ENCODE results near the gene BCAR3.

BCAR3 gene

DNA sequence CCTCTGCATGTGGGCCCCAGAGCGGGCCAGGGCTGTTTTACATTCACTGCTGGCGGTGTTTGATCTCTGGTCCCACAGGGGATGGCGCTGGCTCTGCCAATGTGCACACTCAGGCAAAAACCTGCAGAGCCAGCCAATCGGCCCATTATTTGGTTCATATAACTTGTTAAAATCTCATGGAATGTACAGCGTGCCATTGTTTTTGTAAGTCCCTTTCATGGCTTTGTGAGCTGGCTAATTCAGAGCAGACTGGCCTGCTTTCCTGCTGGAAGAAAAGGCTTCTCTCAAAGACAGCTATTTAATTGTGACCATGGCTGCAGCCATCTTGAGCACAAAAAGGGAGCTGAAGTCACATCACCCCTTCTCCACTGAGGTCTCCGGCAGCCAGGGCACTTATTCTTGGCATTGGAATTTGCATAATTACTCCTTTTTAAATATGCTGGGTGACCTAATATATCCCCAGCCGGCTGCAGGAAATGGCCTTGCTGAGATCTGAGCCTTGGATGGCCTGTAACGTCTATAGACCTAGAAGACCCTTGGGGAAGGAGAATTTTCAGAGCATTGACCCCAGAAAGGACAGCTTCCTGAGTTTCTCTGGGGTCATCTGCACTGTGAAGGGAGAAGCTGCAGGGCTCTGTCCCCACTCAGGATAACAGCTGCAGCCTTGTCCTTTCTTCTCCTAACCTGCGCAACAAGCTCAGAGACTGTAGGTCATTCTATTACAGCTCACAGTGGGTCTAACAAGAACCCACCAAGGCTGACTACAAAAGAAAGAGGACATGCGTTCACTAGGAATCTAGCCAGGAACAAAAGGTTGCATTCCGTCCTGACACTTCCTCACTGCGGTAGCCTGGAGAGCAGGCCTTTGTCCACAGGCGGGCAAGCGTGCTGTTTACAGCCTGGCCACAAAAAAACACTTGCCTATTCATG is 45.8 kb downstream of the BCAR3 start:
- DNase-seq = no peak

DNA sequence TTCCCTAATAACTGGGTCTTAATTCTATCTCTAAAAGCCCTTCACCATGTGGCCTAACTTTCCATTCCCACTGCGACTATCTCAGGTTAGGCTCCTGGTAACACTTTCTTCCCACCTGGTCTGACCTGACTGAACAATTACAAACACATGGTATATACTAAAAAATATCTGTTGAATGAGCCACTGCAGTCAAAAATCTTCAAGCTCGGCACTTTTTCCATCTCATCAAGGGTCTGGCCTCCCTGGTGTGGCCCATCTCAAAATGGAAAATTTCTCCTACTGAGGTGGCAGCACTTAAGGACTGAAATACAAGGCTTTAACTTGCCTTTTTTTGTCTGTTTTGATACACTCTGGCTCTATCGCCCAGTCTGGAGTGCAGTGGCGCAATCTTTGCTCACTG is 48.3 kb downstream of the BCAR3 start:
- no peak for DNase-seq

DNA sequence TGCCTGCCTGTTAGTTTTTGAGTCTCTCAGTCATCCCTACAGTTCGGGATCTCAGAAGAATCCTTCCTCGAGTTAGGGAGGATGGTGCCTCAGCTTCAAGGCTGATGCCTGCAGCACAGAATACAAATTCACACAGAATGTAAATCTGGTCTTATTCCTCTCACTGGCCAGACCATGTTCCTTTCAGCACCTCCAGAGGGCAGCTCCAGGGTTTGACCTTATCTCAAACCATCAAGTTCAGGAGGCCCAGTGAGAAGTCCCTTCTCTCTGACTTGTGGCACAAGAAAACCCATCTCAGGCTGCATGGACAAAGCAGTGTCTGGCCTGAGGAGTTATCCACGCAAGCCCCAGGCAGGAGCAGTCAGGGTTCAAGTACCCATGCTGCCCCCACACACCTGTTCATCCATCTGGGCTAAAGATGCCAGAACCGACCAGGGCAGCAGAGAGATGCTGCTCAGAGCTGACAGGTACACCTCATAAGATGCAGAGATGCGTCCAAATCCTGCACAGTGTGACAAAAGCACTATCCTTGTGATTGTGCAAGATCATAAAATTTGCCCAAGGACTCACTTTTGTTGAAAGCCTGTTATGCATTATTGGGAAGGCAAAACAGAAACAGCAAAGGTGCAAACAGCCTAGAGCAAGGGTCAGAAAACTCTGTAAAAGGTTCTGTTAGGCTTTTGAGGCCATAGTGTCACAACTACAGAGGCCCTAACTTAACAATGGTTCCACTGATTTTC is 49.8 kb downstream of the BCAR3 start:
- DNase-seq = no peak

DNA sequence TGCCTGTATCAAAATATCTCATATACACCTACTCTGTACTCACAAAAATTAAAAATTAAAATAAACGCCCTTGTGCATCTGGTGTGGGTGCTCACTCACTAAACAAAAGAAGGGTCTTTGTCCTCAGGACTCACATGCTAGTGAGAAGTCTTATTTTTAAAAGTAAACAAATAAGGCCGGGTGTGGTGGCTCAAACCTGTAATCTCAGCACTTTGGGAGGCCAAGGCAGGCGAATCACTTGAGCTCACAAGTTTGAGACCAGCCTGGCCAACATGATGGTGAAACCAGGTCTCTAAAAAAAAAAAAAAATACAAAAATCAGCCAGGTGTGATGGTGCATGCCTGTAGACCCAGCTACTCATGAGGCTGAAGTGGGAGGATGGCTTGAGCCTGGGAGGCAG is 51.5 kb downstream of the BCAR3 start:
- DNase-seq = no peak

DNA sequence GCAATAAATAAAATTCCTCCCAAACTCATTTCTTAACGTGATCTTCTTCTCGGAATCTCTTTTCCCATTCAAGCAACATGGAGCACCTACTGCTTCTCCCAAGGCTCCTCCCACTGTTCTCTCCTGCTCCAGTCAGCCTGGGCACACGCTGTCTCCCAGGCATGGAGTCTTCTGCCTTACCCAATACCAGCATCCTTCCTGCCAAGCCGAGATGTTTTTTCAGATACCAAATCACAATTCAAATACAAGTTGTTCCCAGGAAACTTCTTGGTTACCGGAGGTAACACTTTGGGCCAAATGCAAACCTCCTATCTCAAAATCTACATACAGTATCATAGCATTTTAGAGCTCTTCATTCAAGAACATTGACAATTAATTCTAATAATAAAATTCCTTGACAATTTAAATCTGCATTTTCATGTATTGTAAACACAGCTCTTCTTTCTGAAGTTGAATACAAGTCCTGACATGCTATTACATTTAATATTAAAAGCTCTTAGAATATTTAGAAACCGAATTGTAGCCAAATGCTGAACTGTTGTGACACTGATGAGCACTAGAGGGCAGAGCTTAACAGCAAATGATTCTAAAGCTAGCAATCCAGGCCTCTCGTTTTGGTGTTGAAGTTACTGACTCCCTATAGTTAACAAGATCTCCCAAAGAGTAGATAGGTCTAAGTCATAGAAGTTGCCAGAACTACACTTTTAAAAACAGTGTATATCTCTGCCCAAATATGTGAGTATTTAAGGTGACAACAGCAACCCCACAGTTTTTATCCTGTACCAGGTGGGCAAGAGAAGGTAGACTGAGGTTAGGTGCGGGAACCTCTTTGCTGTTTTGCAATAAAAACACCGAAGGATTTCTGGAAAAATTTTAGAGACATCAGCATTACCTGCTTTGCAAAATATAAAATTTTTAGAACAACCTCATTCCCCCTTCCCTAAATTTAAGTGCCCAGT is 52.3 kb downstream of the BCAR3 start:
- no peak for DNase-seq

DNA sequence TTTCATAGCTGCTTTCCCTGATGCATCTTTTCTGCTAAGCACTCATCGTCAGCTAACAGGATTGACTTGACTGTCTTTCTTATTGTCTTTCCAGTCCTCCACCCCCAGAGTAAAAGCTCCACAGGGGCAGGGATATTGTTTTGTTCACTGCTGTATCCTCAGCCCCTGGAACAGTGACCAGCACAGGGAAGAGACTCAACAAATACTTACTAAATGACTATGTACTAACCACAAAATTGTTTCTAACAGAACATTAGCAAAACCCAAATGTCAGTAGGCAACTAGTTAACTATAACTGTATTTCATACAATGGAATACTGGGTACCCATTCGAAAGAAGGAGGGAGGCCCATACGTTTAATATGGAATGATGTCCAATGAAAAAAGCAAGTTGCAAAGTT is 53.0 kb downstream of the BCAR3 start:
- no peak for DNase-seq

DNA sequence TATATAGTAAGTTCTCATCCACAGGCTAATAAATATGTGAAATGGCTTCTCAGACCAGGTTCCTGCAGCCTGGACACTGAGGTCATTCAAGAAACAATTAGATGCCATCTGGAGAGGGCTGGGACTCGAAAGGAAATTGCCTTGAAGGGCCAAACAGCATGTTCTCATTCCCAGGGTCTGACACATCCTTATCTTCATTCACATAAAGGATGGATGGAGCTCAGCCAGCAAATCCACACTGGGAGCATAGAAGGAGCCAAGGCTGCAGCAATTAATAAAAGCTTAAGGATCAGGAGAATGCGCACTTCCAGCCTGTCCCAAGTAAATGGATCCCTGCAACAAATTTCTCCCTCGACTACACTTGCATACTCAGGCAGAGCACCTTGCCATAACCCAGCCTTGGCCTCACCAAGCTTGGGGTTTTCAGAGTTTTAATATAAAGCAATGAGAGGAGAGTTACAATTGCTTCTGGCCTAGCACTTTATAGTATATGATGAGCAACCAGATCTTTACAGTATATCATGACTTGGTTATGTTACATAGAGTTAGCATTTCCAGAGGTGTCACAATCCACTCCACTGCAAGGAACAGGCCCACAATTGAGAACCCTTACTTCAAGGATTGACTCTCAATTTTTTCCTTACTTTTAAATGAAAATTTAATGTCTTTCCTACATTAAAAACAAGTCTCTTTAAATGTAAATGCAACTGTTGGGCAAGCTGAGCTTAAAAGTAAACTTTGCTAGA is 55.9 kb downstream of the BCAR3 start:
- no peak for DNase-seq

DNA sequence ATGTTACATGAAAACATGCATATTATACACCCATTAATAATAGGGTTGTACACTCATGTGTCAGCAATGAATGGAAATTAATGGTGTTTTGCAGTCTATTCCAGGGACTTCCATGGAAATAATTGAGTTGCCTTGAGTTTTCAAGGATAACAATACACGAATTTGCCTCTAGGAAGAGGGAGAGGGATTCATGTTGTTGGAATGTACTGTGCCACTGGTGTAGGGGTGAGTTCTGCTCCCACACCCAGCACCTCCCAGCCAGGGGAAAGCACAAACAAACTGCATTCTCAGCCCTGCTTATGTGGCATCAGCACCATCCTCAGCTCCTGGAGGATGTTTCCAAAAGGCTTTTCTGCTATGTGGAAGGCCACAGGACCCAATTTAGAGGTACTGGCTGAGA is 57.8 kb downstream of the BCAR3 start:
- DNase-seq = no peak

DNA sequence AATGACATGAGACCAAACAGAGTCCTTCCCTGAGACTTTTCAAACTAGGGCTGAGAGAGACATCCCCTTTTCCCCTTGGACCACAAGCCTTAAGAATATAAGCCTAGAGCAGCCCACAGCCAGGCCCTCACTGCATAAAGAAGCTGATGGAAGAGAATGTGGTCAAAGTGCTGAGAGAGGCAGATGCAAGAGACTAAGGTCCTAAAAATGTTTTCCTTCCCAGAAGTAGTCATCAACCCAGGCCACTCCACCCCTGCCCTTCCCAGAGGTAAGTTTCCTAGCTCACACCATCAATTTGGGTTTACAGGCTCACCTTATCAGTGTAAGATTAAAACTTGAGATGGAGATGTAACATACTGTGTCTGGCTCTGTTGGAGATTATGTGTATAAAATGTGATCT is 58.2 kb downstream of the BCAR3 start:
- no peak for DNase-seq

DNA sequence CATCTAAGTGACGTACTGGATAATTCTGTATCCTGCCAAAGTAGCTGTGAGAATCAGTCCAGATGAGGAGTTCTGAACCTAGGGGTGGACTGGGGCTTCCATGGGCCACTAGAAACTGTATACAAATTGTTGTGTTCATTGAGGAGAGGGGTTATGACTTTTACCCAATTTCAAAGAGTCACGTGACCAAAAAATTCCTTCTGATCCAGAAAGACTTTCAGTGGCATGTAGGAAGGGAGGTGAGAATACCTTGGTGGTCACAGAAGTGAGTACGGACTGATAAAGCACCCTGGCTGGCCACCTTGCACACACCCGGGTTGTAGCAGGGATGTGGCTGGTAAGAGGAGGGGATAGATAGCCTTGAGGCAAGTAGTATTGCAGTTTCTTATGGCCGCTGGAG is 60.4 kb downstream of the BCAR3 start:
- DNase-seq = no peak

DNA sequence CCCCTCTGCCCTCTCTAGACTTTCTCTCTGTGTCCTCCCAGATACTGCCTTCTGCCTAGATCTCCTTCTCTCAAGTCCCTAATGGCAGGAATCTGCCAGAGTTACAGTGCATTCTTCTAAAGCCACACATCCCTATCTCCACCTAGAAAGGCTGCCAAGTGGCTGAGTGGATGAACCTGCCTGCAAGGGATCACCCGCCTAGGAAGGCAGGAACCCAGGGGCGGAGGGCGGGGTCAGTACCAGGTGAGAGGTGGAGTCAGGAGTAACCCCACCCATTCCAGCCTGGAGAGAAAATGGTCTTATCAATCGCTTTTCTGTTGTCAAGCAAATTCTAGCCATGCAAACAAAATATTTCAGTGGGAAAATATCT is 60.8 kb downstream of the BCAR3 start:
- no peak for DNase-seq

DNA sequence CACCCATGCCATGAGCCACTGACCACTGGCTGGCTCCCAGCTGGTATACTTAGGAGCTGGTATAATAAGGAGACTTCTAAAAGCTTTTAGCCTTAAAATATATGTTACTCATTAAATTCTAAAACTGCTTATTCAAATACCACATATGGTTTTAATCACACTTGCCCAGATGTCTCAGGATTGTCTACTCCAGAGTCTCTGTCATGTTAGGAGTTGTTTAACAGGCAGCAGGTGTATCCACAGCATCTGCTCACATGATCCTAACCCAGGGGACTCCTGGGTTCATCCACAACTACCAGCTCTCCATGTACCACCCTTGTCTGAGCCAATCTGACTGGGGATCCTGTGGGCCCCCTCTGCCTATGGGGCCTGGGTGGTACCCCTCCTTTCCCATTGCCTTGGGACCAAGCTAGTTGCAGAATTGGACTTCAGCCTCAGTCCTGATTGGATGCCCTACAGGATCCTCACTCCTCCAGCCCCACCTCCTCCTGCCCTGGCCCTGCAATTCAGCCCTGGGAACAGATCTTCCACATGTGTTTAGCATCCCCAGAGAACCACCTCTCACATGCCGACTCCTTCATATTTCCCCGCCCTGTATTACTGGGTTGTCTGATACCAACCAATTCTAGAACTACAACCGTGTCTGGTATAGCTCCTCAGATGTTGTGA is 61.3 kb downstream of the BCAR3 start:
- DNase-seq = no peak

DNA sequence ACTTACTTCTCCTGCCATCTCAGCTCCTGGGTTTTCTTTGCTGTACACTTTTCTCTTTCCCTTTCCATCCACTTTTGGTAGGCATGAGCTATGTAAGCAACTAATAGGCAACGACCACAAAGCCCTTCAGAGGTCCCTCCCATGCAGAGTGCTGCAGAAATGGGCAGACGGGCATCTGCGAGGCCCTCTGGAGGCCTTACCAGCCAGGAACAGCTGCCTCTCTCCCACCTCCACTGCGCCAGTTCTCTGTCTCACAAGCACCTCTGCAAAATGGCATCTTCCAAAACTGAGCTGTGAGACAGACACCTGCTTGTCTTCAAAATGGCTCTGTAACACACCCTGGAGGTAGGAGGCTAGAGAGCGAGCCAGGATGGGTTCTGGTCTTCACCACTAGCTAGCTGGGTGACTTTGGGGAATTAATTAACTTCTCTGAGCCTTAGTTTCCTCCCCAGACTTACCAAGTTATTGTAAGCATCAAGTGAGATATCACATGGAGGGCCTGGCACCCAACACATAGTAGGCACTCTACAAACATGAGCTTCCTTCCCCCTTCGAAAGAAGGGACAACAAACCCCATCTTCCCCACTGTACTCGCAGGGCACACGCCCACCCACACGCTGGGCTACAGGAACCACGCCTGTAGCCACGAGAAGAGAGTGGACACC is 62.0 kb downstream of the BCAR3 start:
- DNase-seq = no peak

DNA sequence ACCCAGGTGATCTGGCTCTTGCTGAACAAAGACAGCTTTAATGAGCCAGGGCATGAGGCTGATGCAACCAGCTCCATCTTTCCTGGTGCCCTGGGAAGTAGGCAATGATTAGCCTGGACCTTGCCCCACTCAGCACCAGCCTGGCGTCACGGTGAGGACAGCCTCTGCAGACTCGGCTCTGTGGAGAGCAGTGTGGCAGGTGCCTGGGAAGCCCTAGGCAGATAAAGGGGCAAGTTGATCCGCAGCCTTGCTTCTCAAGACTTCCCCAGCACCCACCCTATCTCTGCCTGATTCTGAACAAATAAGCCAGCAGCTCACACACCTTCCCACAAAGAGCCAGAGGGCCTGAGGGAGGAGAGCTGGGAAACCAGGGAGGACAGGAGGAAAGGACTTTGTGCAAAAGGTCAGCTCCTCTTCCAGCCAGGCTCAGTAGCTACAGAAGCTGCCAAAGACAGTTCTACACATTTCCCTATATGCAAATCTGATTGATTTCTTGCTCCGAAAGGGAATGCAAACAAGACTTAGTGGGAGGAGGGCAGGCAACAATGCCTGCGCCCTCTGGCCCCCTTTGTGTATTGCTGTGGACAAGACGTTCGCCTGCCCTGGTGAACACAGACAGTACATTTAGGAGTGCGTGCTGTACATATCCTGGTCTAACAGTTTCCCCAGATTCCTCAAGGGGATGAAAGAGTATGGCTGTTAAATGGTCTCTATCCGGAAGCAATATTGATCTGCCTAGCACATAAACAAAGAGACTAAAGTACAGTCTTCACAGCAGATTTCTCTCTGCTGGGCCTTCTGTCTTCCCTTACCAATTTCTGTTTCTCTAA is 63.8 kb downstream of the BCAR3 start:
- DNase-seq = no peak

DNA sequence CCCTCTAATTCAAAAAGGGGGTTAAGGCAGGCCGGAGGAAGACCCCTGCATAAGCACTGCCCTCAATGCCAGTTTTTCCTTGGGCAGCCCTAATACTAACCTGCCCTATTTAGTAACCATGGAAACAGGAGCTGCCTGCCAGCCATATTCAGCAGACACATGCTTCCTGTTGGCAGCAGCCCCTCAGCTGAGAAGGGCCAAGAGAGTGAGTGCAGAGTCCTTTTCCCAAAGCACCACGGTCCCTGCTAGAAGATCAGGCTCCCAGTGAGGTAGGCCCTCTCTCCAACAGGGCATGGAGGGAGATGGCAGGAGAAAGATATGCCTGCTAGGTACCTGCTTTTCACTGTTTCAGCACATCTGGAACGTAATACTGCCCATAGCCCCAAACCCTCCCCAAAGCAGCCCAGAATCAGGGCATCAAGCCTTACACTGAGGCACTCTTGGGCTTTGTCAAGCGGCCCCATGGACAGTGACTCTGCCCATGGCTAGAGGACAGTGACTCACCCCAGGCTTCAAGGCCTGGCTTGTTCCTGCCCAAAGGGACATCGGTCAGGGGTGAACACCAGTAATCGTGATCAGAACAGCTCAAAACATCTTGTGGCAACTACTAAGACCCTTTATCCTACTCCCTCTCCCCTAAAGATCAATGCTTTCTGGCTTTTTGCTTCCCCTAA is 64.5 kb downstream of the BCAR3 start:
- DNase-seq = no peak

DNA sequence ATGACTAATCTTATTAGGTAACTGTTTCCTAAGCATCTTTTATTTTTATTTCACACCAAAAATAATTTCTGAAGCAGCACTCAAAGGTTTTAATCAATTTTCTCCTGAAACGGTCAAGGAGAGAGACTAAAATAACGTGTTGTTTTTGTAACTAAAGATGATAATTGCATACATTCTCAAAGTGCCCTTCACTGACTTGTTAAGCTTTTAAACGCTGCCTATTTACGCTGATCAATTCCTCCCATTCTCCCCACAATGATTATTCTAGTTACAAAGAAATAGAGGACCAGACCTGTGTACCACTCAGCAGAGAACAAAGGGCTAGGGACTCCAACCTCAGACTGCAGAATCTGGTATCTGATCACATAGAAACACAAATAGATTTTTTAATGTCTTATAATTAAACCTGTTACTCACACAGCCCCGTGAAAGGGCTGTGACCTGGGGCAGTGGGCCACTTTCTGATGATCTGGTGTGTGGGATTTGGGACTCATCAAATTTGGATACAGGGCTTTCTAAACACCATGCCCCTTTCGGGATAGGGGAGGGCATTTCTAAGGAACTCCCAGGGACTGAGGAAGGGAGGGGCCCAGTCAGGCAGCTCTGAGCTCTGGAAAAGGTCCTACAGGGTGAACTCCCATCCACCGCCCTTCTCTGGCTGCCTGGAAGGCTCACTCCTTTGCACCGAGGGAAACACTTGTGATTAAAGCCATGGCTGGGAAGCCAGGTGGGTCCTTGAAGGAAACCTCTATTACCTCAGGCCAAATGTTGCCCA is 65.2 kb downstream of the BCAR3 start:
- DNase-seq = no peak

DNA sequence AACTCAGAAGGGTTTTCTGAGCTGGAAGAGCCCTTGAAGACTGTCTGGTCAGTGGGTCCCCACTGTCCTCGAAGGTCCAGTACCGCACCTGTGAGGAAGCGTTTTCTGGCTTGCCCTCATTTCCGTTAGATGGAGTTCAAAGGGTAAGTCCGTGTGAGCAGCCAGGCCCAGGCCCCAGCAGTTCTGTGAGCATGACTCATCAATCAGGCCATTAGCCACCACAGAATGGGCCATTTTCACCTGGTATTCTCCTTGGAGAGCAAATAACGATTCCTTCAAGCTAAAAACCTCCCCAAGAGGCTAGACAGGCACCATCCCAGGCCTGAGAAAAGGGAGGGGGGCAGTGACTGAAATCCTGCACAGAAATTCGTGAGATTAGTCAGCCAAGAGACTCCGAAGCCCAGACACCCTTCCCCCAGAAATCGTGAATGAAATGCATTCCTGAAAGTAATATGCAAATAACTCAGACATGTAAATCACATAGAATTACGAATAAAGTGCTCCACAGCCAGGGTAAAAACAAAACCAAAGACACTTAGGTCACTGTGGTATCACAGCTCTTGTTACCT is 66.0 kb downstream of the BCAR3 start:
- peak; percentile 44 for DNase-seq

DNA sequence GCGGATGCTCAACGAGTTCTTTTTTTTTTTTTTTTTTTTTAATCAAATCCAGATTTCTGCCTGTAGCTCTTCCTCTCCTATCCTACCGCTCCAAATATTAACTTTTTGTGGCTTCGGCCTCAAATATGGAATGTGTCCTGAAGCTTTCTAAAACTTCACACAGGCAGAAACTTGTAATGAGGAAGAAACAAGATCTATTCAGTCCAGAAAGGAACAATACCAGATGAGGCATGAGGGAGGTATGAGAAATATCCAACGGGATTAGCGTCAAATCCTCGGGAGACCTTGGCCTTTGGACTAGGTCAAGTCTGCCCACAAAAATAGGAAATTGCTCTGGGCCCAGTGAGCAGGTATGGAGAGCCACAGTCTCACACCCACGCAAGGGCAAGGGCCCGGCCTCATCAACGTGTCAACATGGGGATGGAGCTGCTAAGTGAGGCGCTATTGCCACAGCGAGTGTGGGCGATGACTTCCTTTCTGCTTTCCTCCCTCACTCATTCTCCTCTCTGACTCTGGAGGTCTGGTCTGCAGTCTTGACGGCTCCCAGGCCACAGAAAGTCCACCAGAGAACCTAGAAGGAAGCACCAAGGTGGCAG is 66.6 kb downstream of the BCAR3 start:
- peak; percentile 45 for DNase-seq

Measured in stimulated activated CD4-positive, alpha-beta T cell treated with anti-CD3 and anti-CD28 coated beads, Interleukin-4, amount 100 ng/mL, for 1 hour (primary cell).